GM18873 (cell line): ENCODE measurements around the gene LRFN2.

Experiments
- ATAC-seq: cut with Tn5 transposase; IDR thresholded peaks from one replicate; pipeline ENCODE4 v1.9.1; 2021; ENCODE audit warnings: mild to moderate bottlenecking, moderate library complexity, moderate number of reproducible peaks; ENCODE audit not compliant: unreplicated experiment, low FRiP score

Gene LRFN2

GRCh38 chr6:40356242-40356910 is 230.8 kb downstream of the LRFN2 start:
- ATAC-seq = no peak

GRCh38 chr6:40355532-40355931 is 231.6 kb downstream of the LRFN2 start:
- ATAC-seq = no peak

- no peak for ATAC-seq
These were observed 232.1 kb downstream of the LRFN2 start for GRCh38 chr6:40355066-40355465.

- no peak for ATAC-seq
These were observed 233.2 kb downstream of the LRFN2 start for GRCh38 chr6:40353967-40354452.

- no peak for ATAC-seq
These were observed 233.8 kb downstream of the LRFN2 start for GRCh38 chr6:40353197-40353966.

- ATAC-seq = no peak
These were observed 234.5 kb downstream of the LRFN2 start for GRCh38 chr6:40352527-40353170.

GRCh38 chr6:40352006-40352405 is 235.2 kb downstream of the LRFN2 start:
- ATAC-seq = no peak

- ATAC-seq = no peak
These were observed 236.4 kb downstream of the LRFN2 start for GRCh38 chr6:40350747-40351217.

GRCh38 chr6:40349901-40350746 is 237.0 kb downstream of the LRFN2 start:
- ATAC-seq = no peak

- ATAC-seq = no peak
These were observed 237.9 kb downstream of the LRFN2 start for GRCh38 chr6:40349123-40349900.

- ATAC-seq = no peak
These were observed 238.6 kb downstream of the LRFN2 start for GRCh38 chr6:40348591-40348990.

GRCh38 chr6:40347571-40348011 is 239.6 kb downstream of the LRFN2 start:
- ATAC-seq = no peak

GRCh38 chr6:40346246-40346645 is 240.9 kb downstream of the LRFN2 start:
- ATAC-seq = no peak

GRCh38 chr6:40344566-40345167 is 242.5 kb downstream of the LRFN2 start:
- ATAC-seq = no peak

- ATAC-seq = no peak
These were observed 243.1 kb downstream of the LRFN2 start for GRCh38 chr6:40343877-40344565.

- ATAC-seq = no peak
These were observed 243.8 kb downstream of the LRFN2 start for GRCh38 chr6:40343318-40343876.

- ATAC-seq = no peak
These were observed 244.4 kb downstream of the LRFN2 start for GRCh38 chr6:40342723-40343122.

GRCh38 chr6:40341726-40342125 is 245.4 kb downstream of the LRFN2 start:
- no peak for ATAC-seq
